Thyroid gland (tissue), 4 donors: ENCODE results near the gene CCNJL. TPM values are rescaled to one million over a fixed set of nuclear protein-coding genes. Genes with fewer than 3 reads are reported as not detected.

ENCODE experiments used
- DNase-seq, 2 donors: peaks; one replicate each; pipeline ENCODE4 v3.0.0-alpha.2; 2019
- H3K27ac ChIP-seq, 3 donors: fragments of 200-600 bp; sonication (generic); 1 replicate in 2 of 3; 2 replicates in 1 of 3; pipeline ENCODE4 v1.5.1; 2016 to 2019; ENCODE audit warnings: mild to moderate bottlenecking in 1 of 3, moderate library complexity in 1 of 3
- H3K27me3 ChIP-seq: fragments of 200-600 bp; sonication (generic); one replicate; pipeline ENCODE4 v1.5.1; 2019
- H3K36me3 ChIP-seq, 2 donors: fragments of 200-600 bp; sonication (generic); one replicate each; pipeline ENCODE4 v1.5.1; 2016 to 2019
- H3K4me1 ChIP-seq, 2 donors: fragments of 200-600 bp; sonication (generic); one replicate each; pipeline ENCODE4 v1.5.1; 2017 to 2019
- H3K4me3 ChIP-seq, 3 donors: fragments of 200-600 bp; sonication (generic); replicated peaks in 1 of 3; 1 replicate in 2 of 3; 2 replicates in 1 of 3; pipeline ENCODE4 v1.5.1; 2016; ENCODE audit warnings: mild to moderate bottlenecking in 1 of 3
- H3K9me3 ChIP-seq: fragments of 200-600 bp; sonication (generic); one replicate; pipeline ENCODE4 v1.5.1; 2017
- POLR2A ChIP-seq, 2 donors: fragments of 450-650 bp; IDR thresholded peaks; one replicate each; pipeline ENCODE4 v1.6.1; 2017; ENCODE audit warnings: antibody characterized with exemption in 2 of 2, mild to moderate bottlenecking in 2 of 2, moderate library complexity in 1 of 2
- WGBS, 2 donors: methylation state at CpG; one replicate each; pipeline ENCODE4 v1.1.5; 2017; 5-methylcytosine and 5-hydroxymethylcytosine counted together
- intact Hi-C: fragments of 100-400 bp; cut with DNase I; formaldehyde crosslinking; loops from one replicate; pipeline ENCODE4 v1.15.1; 2023
- total RNA-seq, 4 donors: library from RNA; depleted of rRNA; stranded (reverse); fragments of >200 nt; gene quantifications; one replicate each; pipeline ENCODE4 v1.2.3, GENCODE V29; 2016
- TF ChIP-seq, protein P1 (sequence below), 6 experiments: fragments of 200-600 bp in 3 of 6; fragments of 450-650 bp in 3 of 6; sonication (generic) in 3 of 6; IDR thresholded peaks; one replicate each; pipeline ENCODE4 v1.5.1; 2016 to 2019; ENCODE audit warnings: antibody characterized with exemption in 6 of 6, mild to moderate bottlenecking in 2 of 6, inconsistent platforms in 1 of 6, moderate library complexity in 1 of 6

Gene CCNJL
- total RNA-seq, 4 donors from 2014 or later: 6.3 to 11.8 (median 10.0) TPM

DNA sequence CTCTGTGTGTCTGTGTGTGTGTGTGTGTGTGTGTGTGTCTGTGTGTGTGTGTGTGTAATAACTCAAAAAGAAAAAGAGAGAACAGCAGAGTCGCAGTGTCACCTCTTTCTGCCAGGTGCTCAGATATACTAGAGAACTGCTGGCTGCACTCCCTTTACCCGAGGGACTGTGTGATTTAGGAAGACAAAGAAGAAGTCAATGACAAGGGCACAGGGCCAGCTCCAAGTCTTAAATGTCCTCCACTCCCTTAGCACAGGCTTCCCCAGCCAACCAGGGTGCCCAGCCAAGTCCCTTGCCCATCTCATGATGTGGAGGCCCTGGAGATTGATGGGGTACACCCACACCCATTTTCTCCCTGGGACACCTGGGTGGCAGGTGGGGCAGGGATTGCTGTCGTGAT is 8.7 kb downstream of the CCNJL start:
- TF ChIP-seq, protein P1, sequence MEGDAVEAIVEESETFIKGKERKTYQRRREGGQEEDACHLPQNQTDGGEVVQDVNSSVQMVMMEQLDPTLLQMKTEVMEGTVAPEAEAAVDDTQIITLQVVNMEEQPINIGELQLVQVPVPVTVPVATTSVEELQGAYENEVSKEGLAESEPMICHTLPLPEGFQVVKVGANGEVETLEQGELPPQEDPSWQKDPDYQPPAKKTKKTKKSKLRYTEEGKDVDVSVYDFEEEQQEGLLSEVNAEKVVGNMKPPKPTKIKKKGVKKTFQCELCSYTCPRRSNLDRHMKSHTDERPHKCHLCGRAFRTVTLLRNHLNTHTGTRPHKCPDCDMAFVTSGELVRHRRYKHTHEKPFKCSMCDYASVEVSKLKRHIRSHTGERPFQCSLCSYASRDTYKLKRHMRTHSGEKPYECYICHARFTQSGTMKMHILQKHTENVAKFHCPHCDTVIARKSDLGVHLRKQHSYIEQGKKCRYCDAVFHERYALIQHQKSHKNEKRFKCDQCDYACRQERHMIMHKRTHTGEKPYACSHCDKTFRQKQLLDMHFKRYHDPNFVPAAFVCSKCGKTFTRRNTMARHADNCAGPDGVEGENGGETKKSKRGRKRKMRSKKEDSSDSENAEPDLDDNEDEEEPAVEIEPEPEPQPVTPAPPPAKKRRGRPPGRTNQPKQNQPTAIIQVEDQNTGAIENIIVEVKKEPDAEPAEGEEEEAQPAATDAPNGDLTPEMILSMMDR (IDR thresholded peaks at IDR 0.05): no peak
- no peak for TF ChIP-seq POLR2A (IDR thresholded peaks at IDR 0.05)
- 72 to 80% methylated on average over 2 to 3 of the region's 3 CpGs for WGBS, 2 donors
- DNase-seq: no peak
- no peak overlapping the region for H3K4me3 ChIP-seq
- no peaks in the 10 kb centered on the region for H3K9me3 ChIP-seq
- H3K27ac ChIP-seq: no peak overlapping the region
- H3K27me3 ChIP-seq: no peaks in the 10 kb centered on the region
- no peaks in the 10 kb centered on the region for H3K4me1 ChIP-seq
- H3K36me3 ChIP-seq: no peaks in the 10 kb centered on the region
- intact Hi-C loops: no loop called here

DNA sequence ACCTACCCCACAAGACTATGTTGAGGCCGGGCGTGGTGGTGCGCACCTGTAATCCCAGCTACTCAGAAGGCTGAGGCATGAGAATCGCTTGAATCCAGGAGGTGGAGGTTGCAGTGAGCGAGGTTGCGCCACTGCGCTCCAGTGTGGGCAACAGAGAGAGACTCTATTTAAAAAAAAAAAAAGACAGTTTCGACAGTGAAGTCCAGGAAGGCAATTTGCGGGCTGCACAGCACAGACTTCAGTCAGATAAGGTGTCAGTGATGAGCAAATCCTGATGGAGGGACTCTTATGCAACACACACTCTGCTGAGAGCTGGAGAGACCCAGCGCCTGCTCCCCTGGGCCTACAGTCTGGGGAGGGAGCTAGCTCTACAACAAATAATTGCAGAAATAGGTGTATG is 14.2 kb downstream of the CCNJL start:
- no peaks in the 10 kb centered on the region for H3K36me3 ChIP-seq
- H3K4me3 ChIP-seq: no peak overlapping the region
- H3K27ac ChIP-seq: no peak overlapping the region
- intact Hi-C loops: no loop called here
- no peaks in the 10 kb centered on the region for H3K9me3 ChIP-seq
- H3K27me3 ChIP-seq: no peaks in the 10 kb centered on the region
- WGBS, 2 donors: 95% methylated on average over 10 of the region's 10 CpGs
- TF ChIP-seq, protein P1 (IDR thresholded peaks at IDR 0.05): no peak
- H3K4me1 ChIP-seq: peaks cover 6 to 11% of the 10 kb centered on the region in 2 donors
- no peak for DNase-seq

DNA sequence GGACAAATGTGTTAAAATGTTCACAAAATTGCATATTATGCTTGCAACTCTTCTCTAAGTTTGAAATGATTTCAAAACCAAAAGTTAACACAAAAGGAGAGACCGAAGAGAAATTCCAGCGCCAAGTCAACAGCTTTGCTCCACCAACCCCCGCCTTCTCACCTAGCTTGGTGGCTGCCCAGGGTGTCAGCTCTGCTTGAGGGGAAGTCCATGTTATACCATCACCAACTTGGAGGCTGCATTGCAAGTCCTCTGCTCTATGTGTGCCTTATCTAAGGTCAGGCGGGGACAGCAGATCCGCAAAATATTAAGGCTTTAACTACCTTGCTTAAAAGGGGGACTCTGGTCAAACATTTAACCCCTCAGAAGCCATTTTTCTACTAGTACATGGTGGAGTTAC is 14.6 kb downstream of the CCNJL start:
- WGBS, 2 donors: 82 to 85% methylated on average over 5 of the region's 5 CpGs
- DNase-seq: no peak
- H3K27me3 ChIP-seq: no peaks in the 10 kb centered on the region
- no peak overlapping the region for H3K27ac ChIP-seq
- H3K9me3 ChIP-seq: no peaks in the 10 kb centered on the region
- H3K36me3 ChIP-seq: no peaks in the 10 kb centered on the region
- intact Hi-C loops: no loop called here
- no peak overlapping the region for H3K4me3 ChIP-seq
- TF ChIP-seq, protein P1 (IDR thresholded peaks at IDR 0.05): no peak
- TF ChIP-seq POLR2A (IDR thresholded peaks at IDR 0.05): no peak
- peaks cover 6 to 11% of the 10 kb centered on the region in 2 donors for H3K4me1 ChIP-seq

DNA sequence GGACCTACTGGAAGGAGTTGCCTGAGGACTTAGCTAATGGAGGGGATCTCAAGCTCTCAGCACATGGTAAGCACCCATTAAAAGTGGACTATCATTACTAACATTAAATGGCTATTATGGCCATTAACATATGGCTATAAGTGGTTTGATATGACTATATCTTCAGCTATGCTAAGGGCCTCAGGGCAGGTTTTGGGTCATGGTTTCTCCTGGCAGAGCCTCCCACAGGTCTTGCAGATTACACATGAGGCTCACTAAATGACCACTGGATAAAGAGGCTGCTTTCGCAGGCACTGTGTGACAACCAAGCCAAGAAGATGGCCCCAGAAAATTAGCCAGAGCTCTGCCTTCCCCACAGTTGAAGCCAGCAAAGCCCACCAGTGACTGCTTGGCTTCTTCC is 15.4 kb downstream of the CCNJL start:
- DNase-seq: no peak
- Histone ChIP-seq H3K27me3 (no peaks in the 10 kb centered on the region), H3K4me1 (peaks cover 6 to 11% of the 10 kb centered on the region in 2 donors), H3K4me3 (no peak overlapping the region), H3K27ac (no peak overlapping the region), H3K9me3 (no peaks in the 10 kb centered on the region), H3K36me3 (no peaks in the 10 kb centered on the region)
- 70 to 92% methylated on average over 1 of the region's 1 CpG for WGBS, 2 donors
- intact Hi-C loops: no loop called here
- TF ChIP-seq POLR2A (IDR thresholded peaks at IDR 0.05): no peak
- TF ChIP-seq, protein P1 (IDR thresholded peaks at IDR 0.05): no peak

DNA sequence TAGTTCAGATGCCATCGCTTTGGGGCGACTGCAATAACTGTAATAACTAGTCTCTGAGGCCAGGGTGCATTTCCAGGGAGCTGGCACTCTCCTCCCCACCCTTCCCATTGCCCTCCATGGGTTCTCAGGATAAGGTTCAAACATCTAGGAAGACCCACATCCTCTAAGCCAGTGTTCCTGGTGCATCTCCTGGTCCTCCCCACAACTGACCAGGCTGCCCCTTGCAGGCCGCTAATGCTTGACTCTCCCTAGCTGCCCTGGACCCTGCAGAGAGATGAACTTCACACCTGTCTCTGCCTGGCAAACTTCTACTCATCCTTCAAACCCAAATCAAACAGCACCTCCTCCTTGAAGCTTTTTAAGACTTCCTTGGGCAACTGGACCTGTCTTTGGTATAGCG is 15.9 kb downstream of the CCNJL start:
- TF ChIP-seq POLR2A (IDR thresholded peaks at IDR 0.05): no peak
- TF ChIP-seq, protein P1 (IDR thresholded peaks at IDR 0.05): no peak
- Histone ChIP-seq H3K4me1 (peaks cover 6 to 11% of the 10 kb centered on the region in 2 donors), H3K27me3 (no peaks in the 10 kb centered on the region), H3K4me3 (no peak overlapping the region), H3K27ac (no peak overlapping the region), H3K36me3 (no peaks in the 10 kb centered on the region), H3K9me3 (no peaks in the 10 kb centered on the region)
- no peak for DNase-seq
- 99 to 100% methylated on average over 4 of the region's 4 CpGs for WGBS, 2 donors
- intact Hi-C loops: no loop called here
